NCI-H146 treated with DMSO at 0.1 percent for 48 hours (cell line): ENCODE measurements around the gene VSTM2A.

Experiments used
- DNase-seq: peaks from one replicate; lab custom pipeline; 2025; ENCODE audit not compliant: unreplicated experiment; lab: John Stamatoyannopoulos, UW

Gene VSTM2A

GRCh38 chr7:54596747-54597146 lies 54.6 kb downstream of the VSTM2A start:
- no peak for DNase-seq

DNA sequence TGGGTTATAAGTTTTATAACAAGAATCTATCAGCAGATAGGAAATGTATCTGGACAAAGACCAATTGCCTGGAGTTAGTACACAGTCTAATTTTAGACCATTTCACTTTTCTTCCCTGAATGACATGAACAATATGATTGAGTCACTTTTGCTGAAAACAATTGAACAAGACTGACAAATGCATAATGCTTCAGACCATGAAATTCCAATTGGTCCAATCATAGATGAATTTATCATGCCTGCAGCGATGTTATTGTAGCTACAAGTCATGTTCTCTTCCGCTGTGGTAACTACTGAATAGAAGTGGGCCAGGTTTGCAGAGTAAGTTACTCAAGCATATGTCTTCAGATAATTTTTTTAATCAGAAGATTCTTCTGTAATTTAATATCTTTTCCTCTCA lies 73.4 kb downstream of the VSTM2A start:
- DNase-seq, result no peak
